IPS-NIHi11 (cell line): ENCODE data around the gene RCL1.
"Not testable (repeated sequence)": the region's sequence is repeated elsewhere in the genome, so short reads cannot be mapped to it uniquely, and the experiment has no call there.

Source experiments
- DNase-seq: peaks from one replicate; pipeline ENCODE4 v3.0.0; 2012; ENCODE audit warnings: mixed read lengths, low spot score

RCL1 gene

DNA sequence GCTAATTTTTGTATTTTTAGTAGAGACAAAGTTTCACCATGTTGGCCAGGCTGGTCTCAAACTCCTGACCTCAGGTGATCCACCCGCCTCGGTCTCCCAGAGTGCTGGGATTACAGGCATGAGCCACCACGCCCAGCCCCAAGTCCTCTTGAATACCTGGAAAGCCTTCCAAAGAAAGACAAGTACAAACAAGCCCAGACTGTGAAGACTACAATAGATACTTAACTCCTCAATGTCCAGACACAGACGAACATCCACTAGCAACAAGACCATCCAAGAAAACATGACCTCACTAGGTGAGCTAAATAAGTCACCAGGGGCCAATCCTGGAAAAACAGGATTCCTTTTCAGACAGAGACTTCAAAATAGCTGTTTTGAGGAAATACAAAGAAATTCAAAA, 9.6 kb upstream of the RCL1 start:
- DNase-seq: not testable (repeated sequence)

DNA sequence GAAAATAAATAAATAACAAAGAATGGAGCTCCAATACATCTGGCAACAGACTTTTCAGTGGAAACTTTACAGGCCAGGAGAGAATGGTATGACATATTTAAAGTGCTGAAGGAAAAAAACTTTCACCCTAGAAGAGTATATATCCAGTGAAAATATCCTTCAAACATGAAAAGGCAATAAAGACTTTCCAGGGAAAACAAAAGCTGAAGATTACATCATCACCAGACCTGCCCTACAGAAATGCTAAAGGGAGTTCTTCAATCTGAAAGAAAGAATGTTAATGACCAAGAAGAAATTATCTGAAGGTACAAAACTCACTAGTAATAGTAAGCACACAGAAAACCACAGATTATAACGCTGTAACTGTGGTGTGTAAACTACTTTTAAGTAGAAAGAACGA, 8.3 kb upstream of the RCL1 start:
- DNase-seq: no peak

DNA sequence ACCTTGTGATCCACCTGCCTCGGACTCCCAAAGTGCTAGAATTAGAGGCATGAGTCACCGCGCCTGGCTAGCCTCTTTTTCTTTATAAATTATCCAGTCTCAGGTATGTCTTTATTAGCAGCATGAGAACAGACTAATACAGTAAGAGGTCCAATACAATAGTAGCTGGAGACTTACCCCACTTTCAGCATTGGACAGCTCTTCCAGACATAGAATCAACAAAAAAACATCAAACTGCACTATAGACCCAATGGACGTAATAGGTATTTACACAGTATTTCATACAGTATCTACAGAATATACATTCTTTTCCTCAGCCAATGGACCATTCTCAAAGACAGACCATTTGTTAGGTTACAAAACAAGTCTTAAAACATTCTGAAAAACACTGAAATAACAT, 6.1 kb upstream of the RCL1 start:
- no peak for DNase-seq

DNA sequence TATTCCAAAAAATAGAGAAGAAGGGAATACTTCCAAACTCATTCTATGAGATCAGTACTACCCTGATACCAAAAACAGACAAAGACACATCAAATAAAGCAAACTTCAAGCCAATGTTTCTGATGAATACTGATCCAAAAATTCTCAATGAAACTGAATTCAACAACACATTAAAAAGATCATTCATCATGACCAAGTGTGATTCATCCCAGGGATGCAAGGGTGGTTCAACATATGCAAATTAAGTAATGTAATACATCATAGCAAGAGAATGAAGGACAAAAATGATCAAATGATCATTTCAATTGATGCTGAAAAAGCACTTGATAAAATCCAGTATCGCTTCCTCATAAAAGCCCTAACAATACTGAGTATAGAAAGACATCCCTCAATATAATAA, 4.9 kb upstream of the RCL1 start:
- DNase-seq: no peak

DNA sequence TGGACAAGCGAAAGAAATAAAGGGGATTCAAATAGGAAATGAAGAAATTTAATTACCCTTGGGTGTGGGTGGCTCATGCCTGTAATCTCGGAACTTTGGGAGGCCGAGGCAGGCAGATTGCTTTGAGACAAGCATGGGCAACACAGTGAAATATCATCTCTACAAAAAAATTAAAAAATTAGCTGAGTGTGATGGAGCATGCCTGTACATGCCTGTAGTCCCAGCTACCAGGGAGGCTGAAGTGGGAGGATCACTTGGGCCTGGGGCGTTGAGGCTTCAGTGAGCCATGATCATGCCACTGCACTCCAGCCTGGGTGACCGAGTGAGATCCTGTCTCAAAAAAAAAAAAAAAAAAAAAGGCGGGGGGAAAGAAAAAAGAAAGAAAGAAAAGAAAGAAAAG, 4.0 kb upstream of the RCL1 start:
- no peak for DNase-seq

DNA sequence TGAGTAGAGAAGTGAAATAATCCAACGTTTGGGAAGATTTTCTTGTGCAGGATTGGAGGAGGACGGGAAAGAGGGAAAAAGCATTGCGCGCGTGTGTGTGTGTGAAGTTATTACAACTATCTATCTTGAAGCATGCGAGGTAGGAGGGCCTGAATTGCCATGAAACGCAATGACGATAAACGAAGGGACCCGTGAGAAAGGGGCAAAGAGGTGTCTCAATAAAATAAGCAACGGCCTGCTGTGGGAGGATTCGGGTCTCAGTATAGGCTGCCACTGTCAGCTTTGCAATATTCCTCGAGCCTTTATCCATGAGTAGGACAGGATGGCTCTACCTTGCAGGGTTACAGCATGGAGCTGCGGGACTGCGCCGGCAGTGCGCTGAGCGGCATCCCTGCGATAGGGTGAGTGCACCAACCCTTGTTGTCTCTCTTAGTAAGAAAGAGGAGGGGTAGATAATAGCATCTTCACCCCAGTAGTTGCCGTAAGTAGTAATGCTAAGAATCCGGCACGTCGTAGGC, 631 bp upstream of the RCL1 start:
- no peak for DNase-seq

DNA sequence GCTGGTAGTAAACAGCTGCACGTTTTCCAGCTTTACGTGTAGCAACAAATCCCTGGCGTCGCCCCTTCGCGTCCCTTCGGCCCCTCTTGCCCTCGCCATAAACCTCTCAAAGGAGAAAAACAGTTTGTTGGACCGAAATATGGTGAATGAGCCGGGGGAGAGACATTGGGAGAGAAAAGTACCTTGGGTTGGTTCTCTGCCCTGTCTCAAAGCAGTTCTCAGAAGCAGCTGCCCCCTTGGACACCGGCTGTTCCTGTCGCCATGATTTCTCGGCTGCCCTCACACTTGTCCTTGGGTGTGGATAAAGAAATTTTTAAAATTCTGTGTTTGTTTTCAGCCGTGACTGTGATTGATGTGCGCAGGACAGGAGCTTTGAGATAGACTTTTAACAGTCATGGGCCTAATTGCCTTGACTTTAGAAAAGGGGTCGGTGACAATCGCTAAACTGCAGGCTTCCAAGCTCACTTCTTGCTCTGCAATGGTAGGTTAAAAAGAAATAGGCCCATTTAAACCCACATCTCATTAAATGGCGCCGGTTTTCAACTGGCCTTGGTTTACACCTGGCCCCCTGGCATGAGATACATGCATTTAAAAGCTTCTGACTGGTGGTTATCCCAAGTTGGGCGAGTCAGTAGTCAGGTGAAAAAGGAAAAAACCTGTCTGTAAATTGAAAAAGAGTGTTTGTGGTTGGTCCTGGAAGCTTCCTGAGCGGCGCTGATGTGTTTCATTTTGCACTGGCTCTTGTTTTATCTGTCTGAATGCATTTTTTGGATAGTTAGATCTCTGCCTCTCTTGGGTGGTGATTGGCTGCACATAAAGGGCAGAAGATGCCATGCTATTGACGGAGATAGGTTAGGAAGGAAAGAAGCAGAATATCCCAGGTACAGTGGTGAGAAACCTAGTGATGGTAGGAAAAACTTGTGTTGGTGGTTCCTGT, 983 bp downstream of the RCL1 start:
- DNase-seq: no peak

DNA sequence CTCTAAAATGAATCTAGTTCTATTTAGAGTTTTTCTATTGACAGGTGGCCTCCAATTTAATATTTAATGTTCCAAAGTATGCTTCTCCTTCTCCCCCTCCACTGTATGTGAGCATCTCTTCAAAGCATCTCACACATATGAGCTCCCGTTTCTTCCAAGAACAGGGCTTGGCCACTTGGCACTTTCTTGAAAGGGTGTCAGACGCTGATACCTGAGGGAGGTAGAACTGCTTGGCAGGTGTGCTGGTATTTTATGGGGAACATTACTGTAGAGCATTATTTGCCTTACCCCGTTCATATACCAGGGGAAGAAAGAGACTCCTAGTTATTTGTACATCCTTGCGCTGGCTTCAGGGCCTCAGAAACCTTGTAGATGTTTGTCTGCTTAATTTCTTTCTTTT, 1.9 kb downstream of the RCL1 start:
- DNase-seq: no peak

DNA sequence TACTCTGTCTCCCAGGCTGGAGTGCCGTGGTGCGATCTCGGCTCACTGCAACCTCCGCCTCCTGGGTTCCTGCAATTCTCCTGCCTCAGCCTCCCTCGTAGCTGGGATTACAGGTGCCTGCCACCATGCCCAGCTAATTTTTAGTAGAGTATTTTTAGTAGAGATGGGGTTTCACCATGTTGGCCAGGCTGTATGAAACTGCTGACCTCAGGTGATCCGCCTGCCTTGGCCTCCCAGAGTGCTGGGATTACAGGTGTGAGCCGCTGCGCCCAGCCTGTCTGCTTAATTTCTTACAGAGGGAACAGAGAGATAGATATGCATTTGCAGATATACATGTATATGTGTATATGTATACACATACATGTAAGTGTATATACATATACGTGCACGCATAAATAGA, 2.4 kb downstream of the RCL1 start:
- not testable (repeated sequence) for DNase-seq

DNA sequence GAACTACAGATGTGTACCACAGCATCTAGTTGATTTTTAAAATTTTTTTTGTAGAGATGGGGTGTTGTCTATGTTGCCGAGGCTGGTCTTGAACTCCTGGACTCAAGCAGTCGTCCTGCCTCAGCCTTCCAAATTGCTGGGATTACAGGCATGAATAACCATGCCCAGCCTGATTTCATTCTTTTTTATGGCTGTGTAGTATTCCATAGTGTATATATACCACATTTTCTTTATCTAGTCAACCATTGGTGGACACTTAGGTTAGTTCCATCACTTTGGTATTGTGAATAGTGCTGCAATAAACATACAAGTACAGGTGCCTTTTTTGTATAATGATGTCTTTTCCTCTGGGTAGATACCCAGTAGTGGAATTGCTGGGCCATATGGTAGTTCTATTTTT, 3.8 kb downstream of the RCL1 start:
- no peak for DNase-seq

DNA sequence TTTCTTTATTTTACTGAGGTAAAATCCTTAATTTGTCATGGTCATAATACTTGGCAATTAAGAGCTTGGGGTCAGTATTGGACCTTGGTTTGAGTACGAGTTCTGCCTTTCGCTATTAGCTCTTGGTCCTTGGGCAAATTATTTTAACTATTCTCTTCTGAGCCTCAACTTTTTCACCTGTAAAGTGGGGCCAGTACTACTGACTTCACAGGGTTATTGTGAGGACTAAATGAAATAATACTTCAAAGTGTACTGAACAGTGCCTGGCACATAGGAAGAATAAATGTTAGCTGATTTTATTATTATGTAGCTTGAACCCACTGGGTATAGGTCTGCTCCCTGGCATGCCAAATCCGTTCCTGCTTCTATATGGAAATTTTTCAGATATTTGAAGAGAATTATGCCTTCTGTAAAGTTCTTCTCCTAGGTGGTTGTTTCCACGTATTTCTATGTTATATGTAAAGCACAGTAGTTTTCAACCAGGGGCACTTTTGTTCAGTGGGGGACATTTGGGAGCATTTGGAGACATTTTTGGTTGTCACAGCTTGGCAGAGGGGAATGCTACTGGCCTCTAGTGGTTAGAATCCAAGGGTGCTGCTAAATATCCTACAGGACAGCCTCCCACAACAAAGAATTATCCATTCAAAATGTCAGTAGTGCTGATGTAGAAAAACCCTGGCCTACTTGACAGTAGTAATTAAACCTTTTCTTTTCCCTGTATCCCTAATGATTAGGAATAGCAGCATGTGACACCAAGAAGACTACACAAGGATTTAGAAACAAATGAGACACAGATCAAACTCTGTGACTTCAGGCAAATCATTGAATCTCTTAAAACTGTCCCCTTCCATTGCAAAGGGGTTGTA, 4.5 kb downstream of the RCL1 start:
- peak; percentile 28 for DNase-seq

DNA sequence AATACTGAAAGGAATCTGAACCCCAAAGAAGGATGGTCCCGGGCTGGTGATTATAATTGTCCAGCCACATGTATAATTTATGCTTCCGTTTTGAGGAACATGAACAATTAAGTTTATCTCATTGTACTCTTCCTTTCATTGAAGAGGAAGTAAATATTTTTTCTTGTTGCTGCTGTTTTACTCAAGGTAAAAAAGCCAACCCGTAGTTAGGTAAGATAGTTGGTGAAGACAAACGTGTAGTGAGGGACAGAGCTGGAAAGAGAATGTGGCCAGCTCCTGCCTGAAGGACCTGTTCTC, 5.1 kb downstream of the RCL1 start:
- DNase-seq: no peak

DNA sequence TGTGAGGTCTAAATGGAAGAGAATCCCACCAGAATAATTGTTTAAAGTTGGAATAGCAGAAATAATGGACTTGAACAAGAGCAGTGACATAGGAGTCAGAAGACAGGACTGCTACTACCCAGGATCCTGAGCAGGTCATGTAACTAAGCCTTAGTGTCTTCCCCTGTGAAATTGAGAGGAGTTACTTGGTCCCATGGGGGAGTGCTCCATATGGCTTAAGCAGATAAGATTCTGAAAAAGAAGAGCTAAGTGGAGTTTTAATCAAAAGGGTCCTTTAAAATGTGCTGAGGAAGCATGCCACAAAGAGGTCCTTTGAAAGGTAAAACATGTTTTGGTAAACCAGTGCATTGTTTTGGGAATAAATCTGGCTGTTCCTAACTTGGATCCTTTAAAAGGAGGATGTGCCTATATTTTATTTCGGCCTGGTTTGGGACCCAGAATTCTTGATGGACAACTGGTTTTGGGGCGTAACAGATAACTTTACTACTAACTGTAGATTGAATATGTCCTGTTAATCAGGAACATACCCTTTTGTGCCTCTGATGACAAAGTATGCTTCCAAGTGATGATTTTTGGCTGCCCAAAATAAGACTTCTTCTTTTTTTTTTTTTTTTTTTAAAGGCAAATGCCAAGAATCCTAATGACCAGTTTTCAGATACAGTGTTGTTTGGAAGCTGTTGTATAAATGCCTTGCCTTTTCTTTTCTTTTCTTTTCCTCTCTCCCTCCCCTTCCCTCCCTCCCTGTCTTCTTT, 5.7 kb downstream of the RCL1 start:
- no peak for DNase-seq

DNA sequence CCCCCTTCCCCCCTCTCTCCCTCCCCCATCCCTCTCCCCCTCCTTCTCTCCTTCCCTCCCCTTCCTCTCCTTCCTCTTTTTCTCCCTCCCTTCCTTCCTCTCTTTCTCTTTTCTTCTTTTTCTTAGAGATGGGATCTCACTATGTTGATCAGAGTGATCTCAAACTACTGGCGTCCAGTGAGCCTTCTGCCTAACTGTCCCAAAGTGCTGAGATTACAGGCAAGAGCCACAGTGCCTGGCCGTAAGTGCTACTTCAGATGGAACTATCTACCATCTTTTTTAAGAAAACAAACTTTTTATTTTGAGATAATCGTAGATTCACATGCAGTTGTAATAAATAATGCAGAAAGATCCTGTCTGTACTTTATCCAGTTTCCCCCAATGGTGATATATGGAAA, 6.3 kb downstream of the RCL1 start:
- DNase-seq: no peak

DNA sequence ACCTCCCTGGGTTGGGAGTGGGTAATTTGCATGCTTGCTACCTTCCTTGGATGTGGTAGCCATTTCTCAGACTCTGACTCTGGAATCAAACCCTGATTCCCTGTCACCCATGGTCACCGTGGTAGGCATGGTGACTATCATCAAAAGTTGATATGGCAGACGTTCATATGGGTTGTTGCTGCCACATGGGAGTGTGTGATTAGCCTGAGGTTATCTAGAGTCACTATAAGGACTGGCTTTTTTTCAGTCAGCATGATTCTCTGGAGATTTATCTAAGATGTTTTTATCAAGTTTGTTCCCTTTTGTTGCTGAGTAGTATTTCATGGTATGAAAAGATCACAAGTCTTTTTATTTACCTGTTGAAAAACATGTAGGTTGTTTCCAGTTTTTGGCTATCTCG, 7.0 kb downstream of the RCL1 start:
- no peak for DNase-seq

DNA sequence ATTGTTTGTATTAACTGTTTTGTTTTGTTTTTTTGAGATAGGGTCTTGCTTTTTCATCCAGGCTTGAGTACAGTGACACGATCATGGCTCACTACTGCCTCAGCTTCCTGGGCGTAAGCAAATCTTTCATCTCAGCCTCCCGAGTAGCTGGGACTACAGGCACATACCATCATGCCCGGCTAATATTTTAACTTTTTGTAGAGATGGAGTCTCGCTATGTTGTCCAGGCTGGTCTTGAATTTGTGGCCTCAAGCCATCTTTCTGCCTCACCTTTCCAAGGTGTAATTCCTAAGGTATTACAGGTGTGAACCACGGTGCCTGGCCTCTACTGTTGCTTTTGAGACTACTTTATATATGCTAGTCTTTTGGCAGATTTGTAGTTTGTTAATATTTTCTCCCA, 8.4 kb downstream of the RCL1 start:
- no peak for DNase-seq

DNA sequence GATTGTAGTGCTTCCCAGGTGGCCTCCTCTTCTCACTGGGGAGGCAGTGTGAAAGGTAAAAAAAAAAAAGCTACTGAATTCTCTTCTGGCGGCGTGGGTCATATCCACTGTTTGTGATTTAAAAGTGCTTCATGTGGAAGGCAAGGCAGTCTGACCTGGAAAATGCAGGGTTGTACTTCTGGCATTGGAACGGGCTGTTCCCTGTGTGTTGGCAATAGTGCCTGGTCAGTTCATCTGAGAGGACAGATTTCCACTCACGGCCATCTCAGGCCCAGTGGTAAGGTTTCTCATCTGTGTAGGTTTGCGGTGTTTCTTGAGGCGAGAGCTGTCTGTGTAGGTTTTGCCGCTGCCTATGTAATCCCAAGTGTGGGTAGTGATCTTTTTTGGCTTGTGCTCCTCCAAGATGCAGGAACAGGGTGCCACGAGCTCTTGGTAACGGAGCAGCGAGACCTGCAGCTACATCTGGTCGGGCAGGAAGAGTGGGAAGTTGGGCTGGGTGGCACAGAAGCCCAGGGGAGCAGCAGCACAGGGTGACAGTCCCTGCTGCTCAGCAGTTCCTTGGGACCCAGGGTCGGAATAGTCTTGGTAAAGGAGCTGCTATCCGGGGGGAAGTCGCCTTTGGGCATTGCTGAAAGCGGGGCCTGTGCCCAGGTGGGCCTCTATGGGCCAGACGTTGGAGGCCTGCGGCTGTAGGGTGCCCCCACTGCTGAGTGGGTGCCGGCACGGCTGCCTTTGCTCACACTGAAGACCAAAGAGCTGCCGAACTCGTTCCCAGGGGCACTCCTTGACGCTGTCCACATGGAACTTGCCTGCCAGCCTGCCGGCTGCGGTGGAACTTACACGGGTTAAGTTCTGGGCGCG, 11.2 kb downstream of the RCL1 start:
- DNase-seq: no peak

DNA sequence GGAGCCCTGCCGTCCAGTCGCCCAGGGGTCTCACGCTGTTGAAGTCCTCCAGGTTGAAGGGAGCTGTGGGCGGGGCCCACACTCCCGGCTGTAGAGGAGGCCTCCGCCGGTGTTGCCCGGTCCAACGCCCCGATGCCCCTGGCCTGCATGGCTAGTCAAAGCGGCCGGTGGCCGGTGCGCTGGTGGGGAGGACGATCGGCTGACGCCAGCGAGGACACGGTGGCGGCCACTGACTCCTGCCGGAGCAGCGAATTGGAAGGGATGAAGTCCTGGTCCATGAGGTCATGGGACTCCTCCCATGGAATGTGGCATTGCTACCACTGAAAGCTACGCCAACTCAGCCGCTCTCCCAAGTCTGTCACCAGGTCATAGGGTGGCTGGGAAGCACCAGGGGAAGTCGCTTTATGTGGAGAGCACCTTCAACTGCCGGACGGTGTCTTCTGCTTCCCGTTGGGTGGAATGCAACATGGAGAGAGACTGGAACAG, 11.8 kb downstream of the RCL1 start:
- DNase-seq: peak; percentile 11

DNA sequence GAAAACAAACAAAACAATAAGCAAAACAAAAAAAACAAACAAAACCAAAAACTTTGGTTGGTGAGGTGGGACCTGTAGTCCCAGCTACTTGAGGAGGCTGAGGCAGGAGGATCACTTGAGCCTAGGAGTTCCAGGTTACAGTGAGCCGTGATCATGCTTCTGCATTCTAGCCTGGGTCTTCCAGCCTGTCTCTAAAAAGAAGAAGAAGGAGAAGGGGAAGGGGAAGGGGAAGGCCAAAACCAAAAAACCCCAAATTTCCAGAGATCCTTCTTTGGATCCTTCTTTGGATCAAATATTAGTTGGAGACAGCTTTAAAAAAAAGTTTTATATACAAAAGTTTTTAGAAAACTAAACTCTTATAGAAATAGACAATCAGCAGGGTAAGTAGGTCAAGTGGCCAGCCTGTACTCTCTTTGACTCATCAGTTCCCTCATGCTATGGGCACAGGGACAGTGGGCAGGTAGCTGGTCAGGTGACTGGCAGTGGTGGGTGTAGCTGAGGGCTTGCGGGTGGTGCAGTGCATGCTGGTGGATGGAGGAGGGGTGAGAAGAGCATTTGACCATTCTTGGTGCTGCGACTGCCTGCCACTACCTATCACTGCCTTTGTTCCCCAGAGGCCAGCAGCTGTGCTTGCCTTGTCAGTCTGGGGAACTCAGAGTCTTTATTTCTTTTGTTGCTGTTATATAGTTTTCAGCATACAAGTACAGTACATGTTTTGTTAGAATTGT, 12.6 kb downstream of the RCL1 start:
- peak; percentile 13 for DNase-seq

DNA sequence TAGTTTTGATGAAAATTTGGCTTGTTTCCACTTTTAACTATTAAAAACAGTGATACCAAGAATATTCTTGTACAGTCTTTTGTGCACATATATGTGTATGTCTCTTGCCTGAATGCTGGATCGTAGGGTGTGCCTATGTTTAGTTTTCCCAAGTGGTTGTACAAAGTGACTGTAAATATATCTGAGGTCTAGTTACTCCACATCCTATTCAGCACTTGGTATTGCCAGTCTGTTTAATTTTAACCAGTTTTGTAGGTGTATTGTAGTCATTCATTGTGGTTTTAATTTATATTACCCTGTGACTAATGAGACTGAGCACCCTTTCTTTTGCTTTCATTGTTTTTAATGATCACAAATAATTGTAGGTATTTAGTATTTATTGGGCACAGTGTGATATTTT, 17.8 kb downstream of the RCL1 start:
- DNase-seq: no peak

DNA sequence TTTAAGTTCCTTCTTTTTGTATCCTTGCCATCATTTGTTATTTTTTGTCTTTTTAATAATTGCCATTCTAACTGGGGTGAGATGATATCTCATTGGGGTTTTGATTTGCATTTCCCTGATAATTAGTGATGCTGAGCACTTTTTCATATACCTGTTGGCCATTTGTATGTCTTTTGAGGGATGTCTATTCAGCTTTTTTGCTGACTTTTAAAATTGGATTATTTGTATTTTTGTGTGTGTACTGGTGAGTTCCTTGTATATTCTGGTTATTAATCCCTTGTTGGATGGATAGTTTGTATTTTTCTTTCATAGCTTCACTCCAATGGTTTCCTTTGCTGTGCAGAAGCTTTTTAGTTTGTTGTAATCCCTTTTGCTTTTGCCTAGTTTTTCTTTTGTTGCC, 19.1 kb downstream of the RCL1 start:
- DNase-seq: no peak
